MM.1S (cell line): ENCODE data around the gene PHACTR1.

ENCODE experiments used
- DNase-seq: peaks from one replicate; pipeline ENCODE4 v3.0.0-alpha.2; 2015
- H2AFZ ChIP-seq: fragments of 300-600 bp; sonication (generic); 2 replicates; pipeline ENCODE4 v1.6.0; 2016; ENCODE audit warnings: antibody characterized with exemption, low read length
- H3F3A ChIP-seq: fragments of 300-600 bp; sonication (generic); 2 replicates; pipeline ENCODE4 v1.6.1; 2016; ENCODE audit warnings: mild to moderate bottlenecking, antibody characterized with exemption, low read length, moderate library complexity, mixed read lengths; ENCODE audit not compliant: insufficient read depth
- H3K27ac ChIP-seq: fragments of 300-600 bp; sonication (generic); 2 replicates; pipeline ENCODE4 v1.5.1; 2016; ENCODE audit warnings: mild to moderate bottlenecking, low read length
- H3K27me3 ChIP-seq: fragments of 300-600 bp; sonication (generic); replicated peaks from 2 replicates; pipeline ENCODE4 v1.6.0; 2016; ENCODE audit warnings: low read length; ENCODE audit not compliant: insufficient read depth
- H3K36me3 ChIP-seq: fragments of 300-600 bp; sonication (generic); replicated peaks from 2 replicates; pipeline ENCODE4 v1.6.1; 2016; ENCODE audit warnings: mild to moderate bottlenecking, low read length, mixed read lengths; ENCODE audit not compliant: insufficient read depth
- H3K4me1 ChIP-seq: fragments of 300-600 bp; sonication (generic); 2 replicates; pipeline ENCODE4 v1.6.1; 2016; ENCODE audit warnings: low read length, mixed read lengths
- H3K4me2 ChIP-seq: fragments of 300-600 bp; sonication (generic); 2 replicates; pipeline ENCODE4 v1.6.0; 2016; ENCODE audit warnings: low read depth, low read length
- H3K4me3 ChIP-seq: fragments of 300-600 bp; sonication (generic); 2 replicates; pipeline ENCODE4 v1.5.1; 2016; ENCODE audit warnings: low read length, mixed read lengths
- H3K79me2 ChIP-seq: fragments of 300-600 bp; sonication (generic); 2 replicates; pipeline ENCODE4 v1.6.1; 2016; ENCODE audit warnings: mixed run types, low read length, mixed read lengths
- H3K9ac ChIP-seq: fragments of 300-600 bp; sonication (generic); 2 replicates; pipeline ENCODE4 v1.6.1; 2016; ENCODE audit warnings: low read length, mixed read lengths
- H3K9me2 ChIP-seq: fragments of 300-600 bp; sonication (generic); replicated peaks from 2 replicates; pipeline ENCODE4 v1.6.1; 2016; ENCODE audit warnings: mild to moderate bottlenecking, low read length, mixed read lengths; ENCODE audit not compliant: insufficient read depth
- H3K9me3 ChIP-seq: fragments of 300-600 bp; sonication (generic); replicated peaks from 2 replicates; pipeline ENCODE4 v1.6.1; 2016; ENCODE audit warnings: mild to moderate bottlenecking, low read length, mixed read lengths; ENCODE audit not compliant: insufficient read depth
- H4K20me1 ChIP-seq: fragments of 300-600 bp; sonication (generic); 2 replicates; pipeline ENCODE4 v1.6.1; 2016; ENCODE audit warnings: mild to moderate bottlenecking, low read length, moderate library complexity, mixed read lengths; ENCODE audit not compliant: insufficient read depth
- CTCF ChIP-seq: fragments of 300-600 bp; sonication (generic); IDR thresholded peaks from 2 replicates; pipeline ENCODE4 v1.5.1; 2016; ENCODE audit warnings: antibody characterized with exemption, low read length, mixed read lengths
- EZH2 ChIP-seq: fragments of 300-600 bp; sonication (generic); optimal IDR thresholded peaks from 2 replicates; pipeline ENCODE3; 2017; ENCODE audit warnings: low read depth, mild to moderate bottlenecking, antibody characterized with exemption, low read length, mixed read lengths
- EZH2phosphoT487 ChIP-seq: fragments of 300-600 bp; sonication (generic); IDR thresholded peaks from 2 replicates; pipeline ENCODE4 v1.6.1; 2018; ENCODE audit warnings: antibody characterized with exemption, low read length

PHACTR1 gene

GRCh38 chr6:12815884-12816600, 99.5 kb downstream of the PHACTR1 start:
- TF ChIP-seq EZH2 (no peak), CTCF (no peak), EZH2phosphoT487 (no peak)
- H2AFZ ChIP-seq: no peak overlapping the region
- no peak overlapping the region for H3K4me2 ChIP-seq
- no peaks in the 10 kb centered on the region for H3K9me2 ChIP-seq
- H3K9me3 ChIP-seq: no peaks in the 10 kb centered on the region
- H3K9ac ChIP-seq: no peak overlapping the region
- H3F3A ChIP-seq: no peaks in the 10 kb centered on the region
- no peak overlapping the region for H3K27ac ChIP-seq
- H4K20me1 ChIP-seq: no peaks in the 10 kb centered on the region
- H3K4me1 ChIP-seq: no peaks in the 10 kb centered on the region
- DNase-seq: no peak
- H3K27me3 ChIP-seq: no peaks in the 10 kb centered on the region
- no peaks in the 10 kb centered on the region for H3K36me3 ChIP-seq
- H3K4me3 ChIP-seq: no peak overlapping the region
- no peaks in the 10 kb centered on the region for H3K79me2 ChIP-seq

DNA sequence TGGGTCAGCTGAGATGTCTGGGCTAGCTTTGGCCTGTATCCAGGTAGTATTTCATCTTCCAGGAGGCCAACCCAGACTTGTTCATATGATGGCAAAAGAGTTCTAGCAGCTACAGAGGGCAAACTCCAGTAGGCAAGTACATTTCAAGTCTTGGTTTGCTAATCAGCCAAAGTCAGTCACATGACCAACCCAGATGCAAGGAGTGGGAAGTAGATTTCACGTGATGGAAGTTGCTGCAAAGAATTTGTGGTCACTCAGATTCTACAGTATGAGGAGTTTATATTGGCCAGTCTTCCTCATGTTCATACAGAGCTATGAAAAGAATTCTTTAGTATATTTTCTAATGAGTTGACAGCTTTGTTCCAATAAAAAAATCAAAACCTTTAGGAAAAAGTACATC, 101.8 kb downstream of the PHACTR1 start:
- H3K36me3 ChIP-seq: no peaks in the 10 kb centered on the region
- TF ChIP-seq EZH2 (no peak), EZH2phosphoT487 (no peak), CTCF (no peak)
- no peak overlapping the region for H3K27ac ChIP-seq
- no peaks in the 10 kb centered on the region for H3K9me3 ChIP-seq
- no peak overlapping the region for H3K4me3 ChIP-seq
- H3K4me2 ChIP-seq: no peak overlapping the region
- H2AFZ ChIP-seq: no peak overlapping the region
- H3K4me1 ChIP-seq: no peaks in the 10 kb centered on the region
- no peaks in the 10 kb centered on the region for H3K79me2 ChIP-seq
- DNase-seq: no peak
- no peak overlapping the region for H3K9ac ChIP-seq
- no peaks in the 10 kb centered on the region for H3K27me3 ChIP-seq
- no peaks in the 10 kb centered on the region for H3K9me2 ChIP-seq
- no peaks in the 10 kb centered on the region for H3F3A ChIP-seq
- no peaks in the 10 kb centered on the region for H4K20me1 ChIP-seq

DNA sequence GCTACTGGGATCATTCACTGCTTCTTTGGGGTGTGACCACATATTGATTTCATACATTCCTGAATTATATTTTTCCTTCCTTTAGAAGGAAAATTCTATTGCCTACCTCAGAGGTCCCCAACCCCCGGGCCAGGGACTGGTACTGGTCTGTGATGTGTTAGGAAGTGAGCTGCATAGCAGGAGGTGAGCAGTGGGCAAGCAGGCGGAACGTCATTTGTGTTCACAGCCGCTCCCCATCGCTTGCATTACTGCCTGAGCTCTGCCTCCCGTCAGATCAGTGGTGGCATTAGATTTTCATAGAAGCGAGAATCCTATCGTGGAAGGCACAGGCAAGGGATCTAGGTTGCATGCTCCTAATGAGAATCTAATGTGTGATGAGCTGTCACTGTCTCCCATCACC, 107.3 kb downstream of the PHACTR1 start:
- TF ChIP-seq CTCF: no peak
- H3K4me3 ChIP-seq: no peak overlapping the region
- H3K4me2 ChIP-seq: no peak overlapping the region
- no peaks in the 10 kb centered on the region for H3K9me3 ChIP-seq
- no peak overlapping the region for H3K9ac ChIP-seq
- H3F3A ChIP-seq: no peaks in the 10 kb centered on the region
- no peak for DNase-seq
- no peak overlapping the region for H3K27ac ChIP-seq
- H3K4me1 ChIP-seq: no peaks in the 10 kb centered on the region
- no peaks in the 10 kb centered on the region for H3K27me3 ChIP-seq
- H3K9me2 ChIP-seq: no peaks in the 10 kb centered on the region
- no peak overlapping the region for H2AFZ ChIP-seq
- H3K79me2 ChIP-seq: no peaks in the 10 kb centered on the region
- H4K20me1 ChIP-seq: no peaks in the 10 kb centered on the region
- H3K36me3 ChIP-seq: no peaks in the 10 kb centered on the region
